Hematopoietic multipotent progenitor cell (in vitro differentiated cells): ENCODE measurements around the gene CLSTN2. TPM values are rescaled to one million over a fixed set of nuclear protein-coding genes. Genes with fewer than 3 reads are reported as not detected.

ENCODE experiments used
- DNase-seq, 3 donors: peaks; one replicate each; pipeline ENCODE4 v3.0.0-alpha.2; 2011 to 2015; ENCODE audit warnings: low read depth in 2 of 3, low spot score in 2 of 3
- total RNA-seq: library from RNA; depleted of rRNA; stranded (reverse); fragments of >200 nt; gene quantifications from one replicate; pipeline ENCODE4 v1.2.3, GENCODE V29; 2012

The CLSTN2 gene
- total RNA-seq, 1 donor, result under 0.01 TPM

- no peak for DNase-seq
These were observed 381.5 kb downstream of the CLSTN2 start for GRCh38 chr3:140316466-140316865.

DNA sequence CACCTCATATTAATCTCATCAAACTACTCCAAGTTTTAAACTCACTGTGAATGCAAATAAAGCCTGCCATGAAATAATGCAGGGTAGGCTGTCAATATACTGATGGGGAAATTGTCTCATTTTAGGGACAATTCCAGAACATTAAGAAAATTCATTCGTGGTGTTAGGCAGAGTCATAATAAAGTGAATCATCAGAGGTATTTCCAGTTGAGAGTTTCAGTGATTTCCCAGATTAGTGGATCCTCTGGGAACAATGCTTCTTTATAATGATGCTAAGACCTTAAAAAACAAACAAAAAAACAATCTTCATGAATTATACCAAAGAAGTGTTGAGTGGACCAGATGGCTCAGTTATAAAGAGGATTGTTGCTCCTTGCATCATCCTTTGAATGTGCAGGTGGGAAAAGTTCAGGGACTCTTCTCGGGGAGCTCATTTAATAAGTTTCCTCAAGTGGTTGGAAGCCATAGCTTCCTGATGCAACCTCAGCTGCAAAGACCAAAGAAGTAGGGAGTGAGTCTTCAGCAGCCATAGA, 381.9 kb downstream of the CLSTN2 start:
- DNase-seq, result no peak

- no peak for DNase-seq
These were observed 384.8 kb downstream of the CLSTN2 start for GRCh38 chr3:140319739-140320138.

DNA sequence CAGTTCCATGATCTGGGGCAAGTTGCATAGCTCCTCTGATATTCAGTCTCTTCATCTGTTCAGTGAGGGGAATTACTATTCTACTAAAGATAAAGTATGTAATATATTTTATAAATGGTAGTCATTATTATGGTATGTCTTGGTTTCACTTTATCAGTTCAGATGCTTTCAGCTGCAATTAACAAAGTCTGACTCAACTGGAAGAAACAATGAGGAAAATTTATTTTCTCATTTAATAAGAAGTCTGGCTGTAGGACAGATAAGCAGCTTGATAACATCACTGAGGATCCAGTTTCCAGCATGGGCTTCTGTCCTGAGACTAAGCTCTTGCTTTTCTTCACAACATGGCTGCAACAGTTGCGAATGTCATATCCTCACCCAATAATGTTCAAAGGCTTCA, 388.6 kb downstream of the CLSTN2 start:
- DNase-seq, result no peak

DNA sequence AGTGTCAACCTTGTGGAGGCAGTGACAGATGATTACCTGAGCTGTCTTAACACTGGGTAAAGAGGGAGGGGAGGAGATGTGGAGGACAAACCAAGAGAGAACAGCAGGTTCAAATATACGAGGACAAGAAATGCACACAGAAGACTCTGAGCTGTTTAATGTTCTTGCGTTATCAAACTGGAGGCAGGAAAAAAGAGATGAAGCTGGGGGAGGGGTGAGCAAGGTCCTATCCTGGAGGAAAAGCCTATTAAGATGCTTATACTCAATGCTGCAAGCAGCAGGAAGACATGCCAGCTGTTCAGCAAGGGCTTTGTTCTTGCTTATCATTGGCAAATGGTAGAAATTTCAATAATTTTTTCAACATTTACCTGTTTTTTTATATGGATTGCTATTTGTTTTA, 397.1 kb downstream of the CLSTN2 start:
- DNase-seq, result no peak

DNA sequence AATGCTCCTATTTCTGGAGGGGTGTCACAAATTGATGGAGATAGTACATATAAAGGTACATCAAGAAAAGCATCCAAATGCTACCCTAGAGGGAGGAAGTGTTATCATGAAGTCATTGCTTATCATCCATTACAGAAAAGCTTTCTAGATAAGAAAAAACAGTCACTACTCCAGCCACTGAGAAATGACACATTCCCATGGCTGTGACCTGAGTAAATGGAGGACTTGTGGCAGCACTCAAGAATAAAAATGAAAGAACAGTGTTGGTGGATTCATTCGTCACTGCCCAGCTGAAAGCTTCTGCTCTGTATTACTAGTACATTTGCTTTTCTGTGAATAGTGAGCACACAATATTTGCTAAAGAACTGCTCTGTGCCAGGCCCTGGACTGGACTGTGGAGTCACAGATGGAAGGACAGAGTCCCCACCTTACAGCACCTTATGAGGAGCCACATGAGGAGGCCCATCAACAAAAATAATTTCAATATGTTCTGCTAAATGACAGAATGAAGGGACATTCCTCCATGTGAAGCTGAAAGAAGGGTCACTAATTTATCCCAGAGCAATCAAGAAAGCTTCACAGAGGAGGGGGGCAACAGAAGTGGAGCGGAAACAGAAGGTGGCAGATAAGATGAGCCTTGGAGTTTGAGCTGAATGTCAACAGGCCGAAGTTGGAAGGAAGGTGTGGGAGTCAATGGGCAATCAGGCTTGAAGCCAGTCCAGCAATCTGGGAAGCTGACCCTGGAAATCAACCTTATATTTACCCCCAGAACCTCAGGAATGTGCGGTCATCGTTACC, 399.3 kb downstream of the CLSTN2 start:
- DNase-seq, result no peak

- no peak for DNase-seq
These were observed 401.5 kb downstream of the CLSTN2 start for GRCh38 chr3:140336465-140336864.

GRCh38 chr3:140338916-140339315, 403.9 kb downstream of the CLSTN2 start:
- no peak for DNase-seq

DNA sequence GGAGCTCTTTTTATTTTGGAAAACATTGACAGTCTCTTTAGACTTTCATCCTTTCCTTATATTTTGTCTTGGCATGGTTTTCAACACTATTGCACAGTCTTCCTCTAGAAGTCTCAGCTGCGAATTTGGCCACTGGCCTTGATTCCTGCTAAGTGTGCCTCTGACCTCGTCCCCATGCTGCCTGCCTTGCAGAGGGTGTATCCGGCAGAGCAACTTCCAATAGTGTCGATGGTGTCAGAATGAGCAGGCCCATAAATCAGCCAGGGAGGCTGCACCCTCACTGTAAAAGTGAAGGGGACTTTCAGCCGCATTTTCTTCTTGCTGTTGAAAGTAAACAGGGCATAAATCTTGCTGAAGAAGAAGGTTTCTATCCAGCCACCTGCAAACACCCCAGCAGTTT, 406.2 kb downstream of the CLSTN2 start:
- no peak for DNase-seq

GRCh38 chr3:140341817-140342403, 406.9 kb downstream of the CLSTN2 start:
- DNase-seq, result no peak

- DNase-seq, result no peak
These were observed 407.7 kb downstream of the CLSTN2 start for GRCh38 chr3:140342668-140343067.

DNA sequence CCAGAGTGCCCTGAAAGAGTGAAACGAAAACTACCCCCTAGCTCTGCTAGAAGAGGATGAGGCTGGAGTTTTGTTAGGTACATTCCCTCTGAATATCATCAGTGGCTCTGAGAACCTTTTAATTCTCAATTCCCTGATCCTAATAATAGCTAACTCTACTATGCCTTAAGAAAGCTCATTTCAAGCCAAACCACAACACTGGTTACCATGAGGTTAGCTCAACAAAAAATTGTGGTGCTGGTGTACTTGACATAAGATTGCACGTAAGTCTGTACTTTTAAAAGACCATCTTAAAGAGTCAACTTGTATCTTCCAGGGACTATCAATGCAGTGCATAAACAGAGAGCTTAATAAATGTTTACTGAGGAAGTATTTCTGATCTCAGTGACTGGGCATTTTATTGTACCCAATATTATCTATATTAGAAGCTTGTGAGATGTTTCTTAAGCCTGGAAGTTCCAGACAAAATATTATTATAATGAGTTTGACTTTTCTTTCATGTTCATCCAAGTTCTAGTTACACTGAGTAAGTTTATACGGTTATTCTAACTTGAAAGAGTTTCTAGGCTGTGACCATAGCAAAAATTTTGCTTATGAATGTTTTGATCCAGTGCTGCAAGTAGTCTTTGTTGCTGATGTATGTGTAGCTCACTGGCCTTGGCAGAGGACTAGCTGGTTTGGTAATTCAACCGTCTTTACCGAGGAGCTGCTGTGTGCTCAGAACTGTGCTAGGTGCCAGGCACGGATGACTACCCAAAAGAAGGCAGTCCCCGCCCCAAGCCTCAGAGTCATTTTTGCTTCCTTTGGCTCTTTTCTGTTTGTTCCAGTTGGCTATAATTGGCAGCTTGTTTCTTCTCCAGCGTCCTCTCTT, 408.5 kb downstream of the CLSTN2 start:
- no peak for DNase-seq

DNA sequence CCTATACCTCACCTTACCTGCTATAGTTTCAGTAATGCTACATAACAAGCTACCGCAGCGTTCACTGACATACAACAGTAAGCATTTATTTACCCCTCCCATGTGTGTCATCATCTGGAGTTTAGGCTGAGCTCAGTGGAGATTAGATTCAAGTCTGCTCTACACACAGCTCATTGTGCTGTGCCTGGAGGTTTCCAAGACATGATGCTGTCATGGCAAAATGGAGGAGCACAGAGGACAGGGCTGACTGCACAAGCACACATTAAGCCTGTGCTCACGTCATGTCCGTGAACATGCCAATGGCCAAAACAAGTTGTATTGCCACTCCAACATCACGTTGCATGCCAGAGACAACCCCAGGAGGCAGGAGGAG, 409.1 kb downstream of the CLSTN2 start:
- DNase-seq, result no peak

DNA sequence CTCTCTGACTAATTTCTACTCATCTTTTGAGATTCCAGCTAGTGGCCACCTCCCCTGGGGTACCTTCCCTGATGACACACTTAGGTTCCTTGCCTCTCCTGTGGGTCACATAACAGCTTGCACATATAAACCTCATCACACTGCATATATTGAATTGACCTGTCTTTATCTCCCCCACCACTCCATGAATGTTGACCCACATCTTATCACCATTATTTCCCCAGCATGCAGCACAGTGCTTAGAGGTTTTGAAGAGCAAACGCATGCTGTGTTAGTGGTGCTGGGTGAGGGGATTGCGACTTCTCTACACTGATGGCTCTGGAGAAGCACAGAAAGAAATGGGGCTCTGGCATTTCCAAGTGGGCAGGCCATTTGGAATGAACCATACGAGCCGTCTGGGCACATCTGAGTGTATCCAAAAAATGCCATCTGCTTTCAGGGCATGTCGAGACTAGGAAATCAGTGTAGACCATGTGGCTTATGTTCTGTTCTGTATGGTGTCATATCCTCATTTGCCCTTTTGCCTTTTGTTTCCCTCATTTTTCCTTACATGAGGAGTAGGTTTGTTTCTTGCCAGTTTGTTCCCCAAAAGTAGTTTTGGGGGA, 409.7 kb downstream of the CLSTN2 start:
- no peak for DNase-seq

GRCh38 chr3:140347151-140347550, 412.2 kb downstream of the CLSTN2 start:
- no peak for DNase-seq

- no peak for DNase-seq
These were observed 415.0 kb downstream of the CLSTN2 start for GRCh38 chr3:140349938-140350337.

- DNase-seq, result no peak
These were observed 416.5 kb downstream of the CLSTN2 start for GRCh38 chr3:140351466-140351865.

DNA sequence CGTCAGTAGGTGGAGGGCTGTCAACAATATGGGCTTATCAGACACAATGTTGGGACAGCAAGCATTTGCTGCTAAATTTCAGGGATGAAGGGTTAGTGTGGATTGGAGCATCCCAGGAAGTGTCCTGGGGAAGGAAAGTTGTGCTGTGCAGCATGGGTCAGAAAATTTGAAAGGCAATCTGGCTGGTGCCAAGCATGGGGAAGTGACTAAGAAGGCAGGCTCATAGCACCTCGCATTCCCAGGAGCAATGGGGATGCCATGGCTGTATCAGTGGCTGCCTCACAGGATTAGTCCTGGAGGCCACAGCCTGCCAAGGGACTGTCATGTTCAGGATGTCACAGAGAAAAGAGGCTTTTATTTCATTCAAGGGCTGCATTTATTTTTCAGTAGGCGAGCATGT, 420.5 kb downstream of the CLSTN2 start:
- DNase-seq, result no peak

DNA sequence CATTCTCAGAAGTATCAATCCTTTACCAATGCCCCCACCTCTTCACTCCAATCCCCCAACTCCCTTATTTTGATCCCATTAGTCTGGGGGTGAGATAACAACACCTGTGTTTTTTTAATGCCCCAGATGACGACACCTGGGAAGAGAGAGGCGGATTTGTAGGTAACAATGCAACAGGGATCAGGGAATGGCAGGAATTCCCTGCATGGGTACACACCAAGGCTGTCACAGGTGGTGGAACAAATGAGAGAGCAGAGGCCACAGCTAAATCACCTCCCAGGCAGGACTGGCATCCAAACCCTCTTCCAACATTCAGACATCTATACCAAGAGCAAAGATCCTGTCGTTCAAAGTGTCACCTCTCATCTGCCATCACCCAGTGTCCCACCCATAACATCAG, 423.7 kb downstream of the CLSTN2 start:
- no peak for DNase-seq

- DNase-seq, result no peak
These were observed 424.4 kb downstream of the CLSTN2 start for GRCh38 chr3:140359233-140359995.
